CD4-positive, alpha-beta T cell treated with Interleukin-15 for 1 hour (primary cell): ENCODE results near the gene PJA1.

Source experiments
- DNase-seq: peaks from one replicate; pipeline ENCODE4 v3.0.0-alpha.2; 2020

Gene PJA1

GRCh38 chrX:69163936-69164741 is 1.1 kb downstream of the PJA1 start:
- peak; percentile 77 for DNase-seq

DNA sequence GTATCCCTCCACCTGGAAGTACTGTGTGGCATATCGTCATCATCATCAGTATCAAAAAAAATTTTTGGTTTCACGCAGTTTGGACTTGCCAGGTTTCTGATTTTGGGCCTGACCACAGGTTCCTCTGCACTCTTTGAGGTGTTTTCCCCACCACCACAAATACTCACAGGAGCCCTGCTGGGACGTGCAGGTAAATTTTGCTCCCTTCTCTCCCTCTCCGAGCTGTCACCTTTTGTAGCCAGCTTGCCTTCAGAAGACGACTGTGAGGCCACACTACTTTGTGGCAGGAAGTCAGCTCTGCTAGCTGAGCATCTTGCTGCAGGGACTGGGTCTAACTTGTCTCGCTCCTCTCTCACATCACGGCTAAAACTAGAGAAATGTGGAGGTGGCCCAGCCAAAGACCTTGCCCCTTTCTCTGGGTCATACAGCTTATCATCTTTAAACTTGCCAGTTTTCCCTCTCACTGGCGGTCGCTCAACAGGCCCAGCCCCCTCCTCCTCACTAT is 2.8 kb downstream of the PJA1 start:
- DNase-seq = no peak

GRCh38 chrX:69161786-69162349 is 3.4 kb downstream of the PJA1 start:
- no peak for DNase-seq

- no peak for DNase-seq
Measured at GRCh38 chrX:69161371-69161770, 3.9 kb downstream of the PJA1 start.

DNA sequence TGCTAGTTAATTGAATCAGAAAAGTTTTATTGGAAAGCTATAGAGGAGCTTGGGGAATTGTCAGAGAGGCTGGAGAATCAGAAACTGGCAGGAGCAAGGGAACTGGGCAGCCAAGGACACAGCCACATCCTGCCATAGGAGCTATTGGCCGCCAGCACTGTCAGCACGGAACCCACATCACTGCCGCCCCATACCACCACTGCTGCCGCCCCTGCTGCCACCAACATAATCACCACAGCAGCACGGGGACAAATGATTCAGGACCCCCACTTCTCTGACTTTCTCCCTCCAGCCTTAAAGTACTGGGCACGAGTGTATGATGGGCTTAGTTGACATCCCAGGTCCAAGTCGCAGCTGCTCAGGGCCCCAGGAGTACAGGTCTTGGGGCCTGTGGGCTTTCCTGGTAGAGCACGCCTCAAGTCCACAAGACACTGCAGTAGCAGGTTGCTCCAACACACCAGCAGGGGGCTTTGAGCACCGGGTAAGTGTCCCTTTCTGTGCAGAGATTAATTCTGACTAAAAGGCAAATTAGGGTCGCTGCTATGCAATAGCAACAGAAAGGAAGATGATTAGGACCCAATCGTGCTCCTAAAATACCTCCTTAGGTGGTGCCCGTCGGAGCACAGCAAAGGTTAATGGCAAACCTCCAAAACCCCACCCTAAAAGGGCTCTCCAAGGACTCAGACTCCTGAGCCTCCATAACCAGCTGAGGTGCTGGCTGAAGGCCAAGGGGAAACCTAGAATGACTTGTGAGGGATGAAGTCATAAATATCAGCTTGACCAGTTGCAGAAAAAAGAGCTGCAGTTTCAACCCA is 6.9 kb downstream of the PJA1 start:
- DNase-seq = peak; percentile 32

- no peak for DNase-seq
Measured at GRCh38 chrX:69156638-69157037, 8.6 kb downstream of the PJA1 start.

DNA sequence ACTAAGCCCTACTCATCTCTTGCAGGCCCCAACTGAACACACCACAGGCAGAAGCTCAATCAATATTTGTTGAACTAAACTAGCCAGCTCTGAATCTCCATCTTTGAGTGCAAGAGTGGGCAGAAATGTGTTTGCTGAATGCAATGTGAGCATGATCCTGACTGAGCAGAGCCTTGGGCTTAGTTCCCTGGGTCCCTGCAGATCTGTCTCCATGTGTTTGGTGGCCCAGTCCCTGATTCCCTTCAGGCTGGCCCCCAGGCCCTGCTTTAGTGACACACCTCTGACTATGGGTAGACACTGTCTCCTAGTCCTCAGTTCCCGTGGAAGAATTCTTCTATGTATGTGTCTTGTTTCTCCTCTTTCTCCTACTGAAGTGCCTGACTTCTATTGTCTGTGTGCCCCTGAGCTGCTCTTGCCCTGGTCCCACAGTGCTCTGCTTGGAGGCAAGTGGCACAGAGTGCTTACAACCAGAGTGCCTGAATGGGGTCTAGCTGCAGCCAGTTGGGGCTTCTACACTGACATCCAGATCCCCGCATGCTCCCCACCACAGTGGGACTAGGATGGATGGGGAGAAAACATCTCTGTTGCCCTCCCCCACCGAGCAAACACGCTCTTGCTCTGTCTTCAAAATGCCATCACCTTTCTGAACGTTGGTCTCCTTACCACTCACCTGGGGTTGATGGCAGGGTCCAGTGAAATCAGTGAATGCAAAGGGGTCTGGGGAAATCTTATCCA is 9.3 kb downstream of the PJA1 start:
- DNase-seq = no peak

DNA sequence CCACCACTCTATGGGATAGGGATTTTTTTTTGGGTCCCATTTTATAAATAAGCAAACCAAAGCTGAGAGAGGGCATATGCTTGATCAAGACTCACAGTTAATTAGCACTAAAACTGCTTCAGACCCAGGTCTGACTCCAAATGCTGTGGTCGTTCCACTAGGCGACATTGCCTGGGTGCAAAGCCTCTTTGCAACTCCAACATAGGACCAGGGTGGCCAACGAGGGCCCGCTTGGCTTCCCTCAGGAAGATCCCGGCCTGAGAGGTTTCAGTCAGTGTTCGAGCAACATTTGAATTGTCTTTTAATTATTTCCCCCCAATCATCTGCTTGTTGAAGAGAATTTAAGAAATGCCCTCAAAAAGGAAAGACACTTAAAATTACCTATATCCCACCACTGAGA is 11.2 kb downstream of the PJA1 start:
- DNase-seq = no peak

DNA sequence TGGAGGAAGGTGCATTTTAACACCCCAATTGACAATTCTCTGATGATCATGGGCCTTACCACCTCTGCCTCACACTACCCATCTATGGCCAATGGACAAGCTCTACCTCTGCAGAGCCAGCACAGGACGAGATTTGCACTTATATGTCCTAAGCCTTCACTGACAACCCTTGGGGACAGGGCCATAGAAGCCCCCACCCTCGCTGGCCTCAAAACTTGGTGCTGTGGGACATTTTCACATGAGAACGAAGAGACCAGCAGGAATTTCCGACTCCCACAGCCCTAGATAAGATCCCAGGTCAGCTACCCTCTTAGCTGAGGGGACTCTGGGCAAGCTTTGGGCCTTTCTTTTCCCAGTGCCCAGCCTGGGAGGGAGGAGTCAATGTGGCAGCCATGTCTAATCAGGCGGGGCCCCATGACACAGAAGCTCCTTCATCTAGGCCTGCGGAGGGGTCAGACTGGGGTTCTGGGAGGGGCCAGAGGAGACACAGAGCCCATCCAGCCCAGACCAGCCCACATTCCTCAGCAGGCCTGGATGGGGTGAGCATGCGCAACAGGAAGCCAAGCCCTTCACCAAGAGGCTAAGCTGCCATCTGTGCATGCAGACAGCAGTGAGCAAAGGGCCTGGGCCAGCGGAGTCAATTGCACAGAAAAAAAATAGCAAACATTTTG is 12.1 kb downstream of the PJA1 start:
- DNase-seq = no peak

DNA sequence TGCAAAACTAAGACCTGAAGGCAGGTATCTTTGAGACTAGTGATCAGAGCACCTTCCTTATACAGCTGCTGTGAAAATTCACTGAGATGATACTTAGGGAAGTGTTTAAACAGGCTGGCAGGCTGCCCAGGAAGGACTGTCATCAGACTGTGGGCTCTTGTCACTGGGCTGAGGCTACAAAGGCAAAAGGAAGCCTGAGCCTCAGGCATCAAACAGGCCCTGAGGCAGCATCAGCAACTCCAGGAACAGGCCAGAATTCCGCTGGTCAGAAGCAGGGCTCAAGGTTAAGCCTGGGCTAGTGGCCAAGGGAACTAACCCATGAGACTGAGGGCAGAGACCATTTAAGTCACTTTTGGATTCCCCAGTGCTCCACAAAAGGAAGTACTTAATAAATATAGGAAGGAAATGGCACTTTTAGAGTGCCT is 12.8 kb downstream of the PJA1 start:
- DNase-seq = no peak

GRCh38 chrX:69151866-69152284 is 13.4 kb downstream of the PJA1 start:
- DNase-seq = no peak

GRCh38 chrX:69150281-69150960 is 14.8 kb downstream of the PJA1 start:
- DNase-seq = no peak

- DNase-seq = no peak
Measured at GRCh38 chrX:69149466-69150280, 15.6 kb downstream of the PJA1 start.

DNA sequence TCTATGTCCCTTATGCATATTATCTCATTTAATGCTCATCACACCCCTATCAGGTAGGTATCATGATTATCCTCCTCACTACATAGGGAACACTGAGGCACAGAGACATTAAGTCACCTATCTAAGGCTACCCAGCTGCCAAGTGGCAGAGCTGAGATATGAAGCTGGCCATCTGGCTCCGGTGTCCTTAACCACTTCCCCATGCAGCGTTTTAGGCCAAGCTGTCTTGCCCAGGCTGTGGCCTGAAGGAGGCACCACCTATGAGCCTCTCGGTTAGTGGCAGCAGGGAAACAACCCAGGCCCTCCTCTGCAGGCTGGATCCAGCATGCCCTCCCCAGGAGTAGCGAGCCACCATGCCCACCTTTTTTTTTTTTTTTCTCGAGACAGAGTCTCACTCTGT is 16.3 kb downstream of the PJA1 start:
- no peak for DNase-seq

GRCh38 chrX:69146739-69147138 is 18.5 kb downstream of the PJA1 start:
- no peak for DNase-seq

DNA sequence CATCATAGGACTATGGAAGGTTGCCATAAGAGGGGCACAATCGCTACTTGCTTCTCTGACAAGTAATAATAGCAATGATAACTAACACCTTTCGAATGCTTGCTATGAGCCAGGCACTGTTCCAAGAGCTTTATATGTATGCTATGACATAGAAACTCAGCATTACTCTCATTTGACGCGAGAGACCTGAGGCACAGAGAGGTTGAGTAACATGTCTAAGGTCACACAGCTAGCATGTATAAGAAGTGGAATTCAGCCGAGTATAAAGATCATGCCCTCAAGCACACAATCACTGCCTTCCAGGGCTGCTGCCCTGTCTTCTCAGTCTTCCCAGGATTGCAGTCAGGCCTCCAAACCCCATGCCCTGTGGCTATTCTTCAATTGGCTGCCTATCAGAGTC is 19.5 kb downstream of the PJA1 start:
- DNase-seq = no peak

DNA sequence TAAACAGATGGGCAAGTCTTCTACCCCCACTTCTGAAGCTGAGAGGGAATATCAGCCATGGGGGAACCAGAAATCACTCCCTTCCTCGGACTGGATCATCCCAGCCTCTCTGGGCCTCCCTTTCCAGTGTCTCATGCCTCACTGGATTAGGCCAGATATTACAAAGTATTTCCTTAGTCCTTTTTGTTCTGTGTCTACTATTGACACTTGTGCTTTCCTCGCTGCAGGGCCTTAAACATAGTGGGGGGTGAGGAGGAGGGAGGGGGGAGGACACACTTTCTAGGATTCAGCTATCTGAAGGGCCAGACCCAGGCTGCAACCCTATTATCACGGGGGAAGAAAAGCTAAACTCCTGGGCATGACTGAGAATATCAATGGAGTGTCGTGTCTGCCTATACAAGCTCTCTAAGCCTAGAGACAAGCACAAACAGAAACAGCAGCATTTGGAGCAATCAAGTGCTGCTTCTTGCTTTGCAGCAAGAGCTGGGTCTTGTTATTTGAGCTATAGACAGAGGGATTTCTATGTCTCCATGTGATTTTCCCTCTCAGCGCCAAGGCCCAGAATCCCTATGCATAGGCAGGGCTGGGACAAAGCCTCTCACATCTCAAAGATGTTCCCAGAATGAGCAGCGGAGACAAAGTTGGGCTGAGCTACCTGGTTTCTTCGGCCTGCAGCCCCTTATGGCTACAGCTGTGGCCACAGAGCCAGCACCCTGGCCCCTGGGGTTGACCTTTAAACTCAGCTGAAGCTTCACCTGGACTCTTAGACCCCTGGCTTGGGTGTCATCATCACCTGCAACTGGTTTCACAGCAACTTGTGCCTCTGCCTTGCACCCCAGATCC is 20.2 kb downstream of the PJA1 start:
- no peak for DNase-seq

DNA sequence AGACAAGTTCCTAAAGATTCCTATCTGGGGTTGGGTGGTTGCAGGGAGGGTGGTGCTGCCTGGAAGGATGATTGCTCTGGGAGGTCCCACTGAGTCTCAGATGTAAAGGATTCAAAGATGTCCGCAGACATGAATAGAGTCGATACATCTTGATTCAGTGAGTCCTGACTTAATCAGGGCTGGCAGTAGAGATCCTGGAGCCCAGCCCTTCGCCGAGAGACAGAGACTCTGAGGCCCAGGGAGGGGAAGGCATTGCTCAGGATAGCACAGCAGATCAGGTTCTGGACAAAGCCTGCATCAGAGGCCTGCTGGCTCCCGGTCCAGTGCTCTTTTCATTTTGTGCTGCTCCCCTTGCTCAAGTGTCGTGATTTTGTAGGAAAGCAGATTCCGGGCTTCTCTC is 21.7 kb downstream of the PJA1 start:
- no peak for DNase-seq

- DNase-seq = no peak
Measured at GRCh38 chrX:69142788-69143469, 22.3 kb downstream of the PJA1 start.
